Measurements from ENCODE around the gene OXGR1. TPM values are rescaled to one million over a fixed set of nuclear protein-coding genes. Genes with fewer than 3 reads are reported as not detected.

The OXGR1 gene
- total and polyA plus RNA-seq, 10 of the 15 experiments (the other 5 are each of a cell fraction or from before 2014, with no cell fraction given), result 0.05 TPM; not detected in 9

- Histone ChIP-seq H3K9ac (ENCODE audit: control insufficient read depth, insufficient read depth, low read length) (no peak overlapping the region), H3K27me3 (replicated peaks in 1 of 2; ENCODE audit: control insufficient read depth in 2 of 2, insufficient read depth in 2 of 2, low read length in 1 of 2) (no peaks in the 10 kb centered on the region), H3K4me2 (ENCODE audit: control insufficient read depth, insufficient read depth) (no peak overlapping the region), H3K9me3 (replicated peaks; ENCODE audit: control insufficient read depth, insufficient read depth, low read length) (no peaks in the 10 kb centered on the region), H3K4me3 (no peak overlapping the region), H2AFZ (ENCODE audit: control insufficient read depth, low read depth, low read length) (no peak overlapping the region), H3K4me1 (ENCODE audit: control insufficient read depth, insufficient read depth, low read length) (no peaks in the 10 kb centered on the region), H3K27ac (ENCODE audit: control insufficient read depth, insufficient read depth) (no peak overlapping the region), H4K20me1 (ENCODE audit: control insufficient read depth, insufficient read depth) (no peaks in the 10 kb centered on the region), H3K36me3 (ENCODE audit: control insufficient read depth in 2 of 2, insufficient read depth in 2 of 2, low read length in 1 of 2) (no peaks in the 10 kb centered on the region), H3K79me2 (ENCODE audit: control insufficient read depth, insufficient read depth, low read length) (no peaks in the 10 kb centered on the region)
- ChIA-PET RAD21 (ENCODE audit: unreplicated experiment) (interaction anchor here (0.6 kb wide), 1 partner anchor 573 kb away, joined by 6 read pairs; no protein-coding TSS in a partner anchor), SMC1A (ENCODE audit: uncharacterized antibody, unreplicated experiment) (interaction anchor here (0.7 kb wide), 1 partner anchor 663 kb away, joined by 3 read pairs; no protein-coding TSS in a partner anchor), POLR2A (no interaction called here), CTCF (no interaction called here)
- no peak for ATAC-seq
- BruUV-seq (replicated peaks), result no TSS peak
- intact Hi-C loops (cut with micrococcal nuclease; ENCODE audit: unreplicated experiment), result no loop called here
- in situ Hi-C loops (cut with MboI), result no loop called here
- FAIRE-seq, result no peak
- no peak for TF ChIP-seq ZBTB11 (CRISPR knock-in tag; IDR thresholded peaks at IDR 0.05)
- DNase-seq (ENCODE audit: low read depth, low spot score), result no peak
Observed at GRCh38 chr13:96952595-96952994, 41.7 kb downstream of the OXGR1 start.

GRCh38 chr13:96948127-96948526, 46.1 kb downstream of the OXGR1 start:
- no peaks in the 10 kb centered on the region for H3K27me3 ChIP-seq (replicated peaks in 1 of 2; ENCODE audit: control insufficient read depth in 2 of 2, insufficient read depth in 2 of 2, low read length in 1 of 2)
- CTCF ChIA-PET, result no interaction called here
- no peak overlapping the region for H3K27ac ChIP-seq (ENCODE audit: control insufficient read depth, insufficient read depth)
- WGBS (ENCODE audit: insufficient coverage, insufficient replicate concordance, low lambda C conversion rate, missing lambda C conversion rate), result 73% methylated on average over 11 of the region's 11 CpGs
- no peaks in the 10 kb centered on the region for H3K4me1 ChIP-seq (ENCODE audit: control insufficient read depth, insufficient read depth, low read length)
- no peaks in the 10 kb centered on the region for H3K79me2 ChIP-seq (ENCODE audit: control insufficient read depth, insufficient read depth, low read length)
- POLR2A ChIA-PET, result no interaction called here
- BruUV-seq (replicated peaks), result no TSS peak
- no peaks in the 10 kb centered on the region for H3K36me3 ChIP-seq (ENCODE audit: control insufficient read depth in 2 of 2, insufficient read depth in 2 of 2, low read length in 1 of 2)
- SMC1A ChIA-PET (ENCODE audit: uncharacterized antibody, unreplicated experiment), result no interaction called here
- FAIRE-seq, result no peak
- H4K20me1 ChIP-seq (ENCODE audit: control insufficient read depth, insufficient read depth), result no peaks in the 10 kb centered on the region
- H3K9me3 ChIP-seq (replicated peaks; ENCODE audit: control insufficient read depth, insufficient read depth, low read length), result no peaks in the 10 kb centered on the region
- RAD21 ChIA-PET (ENCODE audit: unreplicated experiment), result no interaction called here
- H3K4me3 ChIP-seq, result no peak overlapping the region
- DNase-seq (ENCODE audit: low read depth, low spot score), result no peak
- ATAC-seq, result no peak
- no peak overlapping the region for H3K4me2 ChIP-seq (ENCODE audit: control insufficient read depth, insufficient read depth)
- no peak overlapping the region for H2AFZ ChIP-seq (ENCODE audit: control insufficient read depth, low read depth, low read length)
- intact Hi-C loops (cut with micrococcal nuclease; ENCODE audit: unreplicated experiment), result no loop called here
- no peak overlapping the region for H3K9ac ChIP-seq (ENCODE audit: control insufficient read depth, insufficient read depth, low read length)
- in situ Hi-C loops (cut with MboI), result no loop called here
- TF ChIP-seq USF1 (IDR thresholded peaks at IDR 0.05; ENCODE audit: borderline replicate concordance, extremely low read length, insufficient read depth, low read depth, low read length) (no peak), NBN (IDR thresholded peaks at IDR 0.05) (no peak), CREM (IDR thresholded peaks at IDR 0.05; ENCODE audit: low read depth) (no peak), RFX5 (IDR thresholded peaks at IDR 0.05; ENCODE audit: low read depth, low read length) (no peak), JUNB (IDR thresholded peaks at IDR 0.05) (no peak), SMC3 (IDR thresholded peaks at IDR 0.05; ENCODE audit: borderline replicate concordance, low read length) (no peak), CBX5 (IDR thresholded peaks at IDR 0.05; ENCODE audit: low read depth) (no peak), E2F8 (IDR thresholded peaks at IDR 0.05; ENCODE audit: low read depth, partially characterized antibody) (no peak), IRF4 (IDR thresholded peaks at IDR 0.05; ENCODE audit: low read depth, low read length) (no peak)
